Right forelimb (tissue), 1 donor: ENCODE measurements around the gene PGAM5.
"Not testable (repeated sequence)": the region's sequence is repeated elsewhere in the genome, so short reads cannot be mapped to it uniquely, and the experiment has no call there.

Source experiments
- DNase-seq: peaks from one replicate; pipeline ENCODE4 v3.0.0-alpha.2; 2018

Gene PGAM5

GRCh38 chr12:132754160-132754932, 43.7 kb downstream of the PGAM5 start:
- DNase-seq = no peak

GRCh38 chr12:132758825-132759224, 48.2 kb downstream of the PGAM5 start:
- DNase-seq = not testable (repeated sequence)

- no peak for DNase-seq
Observed at GRCh38 chr12:132759359-132759758, 48.7 kb downstream of the PGAM5 start.

GRCh38 chr12:132761032-132761920, 50.6 kb downstream of the PGAM5 start, which contains the start of gene ANKLE2:
TSS of gene ANKLE2 (minus strand) at chr12:132761832. CDS start at chr12:132761798, 34 bp downstream.
- DNase-seq = peak; percentile 66

GRCh38 chr12:132761921-132762583, 51.4 kb downstream of the PGAM5 start:
- DNase-seq = peak; percentile 91

- no peak for DNase-seq
Observed at GRCh38 chr12:132764231-132764630, 53.6 kb downstream of the PGAM5 start.

- no peak for DNase-seq
Observed at GRCh38 chr12:132765361-132765760, 54.7 kb downstream of the PGAM5 start.

- DNase-seq = no peak
Observed at GRCh38 chr12:132766380-132767085, 55.9 kb downstream of the PGAM5 start.

GRCh38 chr12:132771126-132771838, 60.6 kb downstream of the PGAM5 start:
- DNase-seq = no peak
